ENCODE data around the gene COQ2.

DNA sequence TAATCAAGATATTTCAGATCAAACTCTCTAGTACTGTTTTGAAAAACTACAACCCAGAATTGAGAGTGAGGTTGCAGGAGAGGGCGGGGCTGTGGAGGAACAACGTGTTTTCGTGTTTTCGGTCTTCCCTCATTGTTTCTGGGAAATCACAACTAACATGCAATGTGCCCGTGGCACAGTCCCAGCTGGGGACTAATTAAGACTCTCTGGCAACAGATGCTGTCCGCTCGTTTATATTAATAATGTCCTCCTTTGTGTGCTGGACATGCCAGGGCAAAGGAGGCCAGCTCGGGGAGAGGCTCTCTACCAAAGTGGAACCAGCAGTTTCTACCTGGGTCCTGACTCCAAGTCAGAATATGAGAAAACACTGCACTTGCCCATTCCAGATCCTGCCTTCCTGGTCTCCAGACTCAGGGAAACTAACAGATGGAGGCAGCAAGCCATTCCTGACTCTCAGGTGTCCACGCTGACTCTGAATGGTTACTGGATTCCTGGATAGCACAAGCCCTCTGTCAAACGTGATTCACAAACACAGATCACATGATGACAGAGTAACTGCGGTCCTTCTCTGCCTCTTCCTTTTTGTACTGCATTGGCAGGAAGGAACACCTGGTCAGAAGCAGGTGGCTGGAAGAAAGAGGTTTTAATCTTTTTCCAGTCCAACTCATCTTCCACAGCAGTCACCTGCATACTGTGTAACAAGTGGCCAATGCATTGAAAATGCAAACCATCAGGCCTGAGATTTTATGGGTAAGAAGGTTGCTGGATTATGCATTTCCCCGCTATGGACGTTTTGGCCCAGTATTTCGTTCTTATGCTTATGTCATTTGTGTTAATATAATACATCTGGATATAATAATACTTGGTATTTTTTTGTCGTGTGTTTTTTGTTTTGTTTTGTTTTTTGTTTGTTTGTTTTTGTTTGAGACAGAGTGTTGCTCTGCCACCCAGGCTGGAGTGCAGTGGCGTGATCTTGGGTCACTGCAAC lies 65.0 kb downstream of the COQ2 start:
- TF ChIP-seq POLR2A (IDR thresholded peaks at IDR 0.05) = no peak
- TF ChIP-seq, protein P1, sequence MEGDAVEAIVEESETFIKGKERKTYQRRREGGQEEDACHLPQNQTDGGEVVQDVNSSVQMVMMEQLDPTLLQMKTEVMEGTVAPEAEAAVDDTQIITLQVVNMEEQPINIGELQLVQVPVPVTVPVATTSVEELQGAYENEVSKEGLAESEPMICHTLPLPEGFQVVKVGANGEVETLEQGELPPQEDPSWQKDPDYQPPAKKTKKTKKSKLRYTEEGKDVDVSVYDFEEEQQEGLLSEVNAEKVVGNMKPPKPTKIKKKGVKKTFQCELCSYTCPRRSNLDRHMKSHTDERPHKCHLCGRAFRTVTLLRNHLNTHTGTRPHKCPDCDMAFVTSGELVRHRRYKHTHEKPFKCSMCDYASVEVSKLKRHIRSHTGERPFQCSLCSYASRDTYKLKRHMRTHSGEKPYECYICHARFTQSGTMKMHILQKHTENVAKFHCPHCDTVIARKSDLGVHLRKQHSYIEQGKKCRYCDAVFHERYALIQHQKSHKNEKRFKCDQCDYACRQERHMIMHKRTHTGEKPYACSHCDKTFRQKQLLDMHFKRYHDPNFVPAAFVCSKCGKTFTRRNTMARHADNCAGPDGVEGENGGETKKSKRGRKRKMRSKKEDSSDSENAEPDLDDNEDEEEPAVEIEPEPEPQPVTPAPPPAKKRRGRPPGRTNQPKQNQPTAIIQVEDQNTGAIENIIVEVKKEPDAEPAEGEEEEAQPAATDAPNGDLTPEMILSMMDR (IDR thresholded peaks at IDR 0.05) = no peak

Measured in ovary (tissue), 3 donors.